Testis (tissue), 3 donors: ENCODE data around the gene SLC4A1AP. TPM values are rescaled to one million over a fixed set of nuclear protein-coding genes. Genes with fewer than 3 reads are reported as not detected.

Experiments
- DNase-seq: peaks from one replicate; pipeline ENCODE4 v3.0.0-alpha.2; 2019
- H3K27ac ChIP-seq, 2 donors: fragments of 200-600 bp; sonication (generic); one replicate each; pipeline ENCODE4 v1.5.1; 2019
- H3K27me3 ChIP-seq: fragments of 200-600 bp; sonication (generic); one replicate; pipeline ENCODE4 v1.5.1; 2019
- H3K36me3 ChIP-seq: fragments of 200-600 bp; sonication (generic); one replicate; pipeline ENCODE4 v1.5.1; 2017; ENCODE audit warnings: low read depth; ENCODE audit errors: missing control alignments
- H3K4me1 ChIP-seq: fragments of 200-600 bp; sonication (generic); one replicate; pipeline ENCODE4 v1.5.1; 2019
- H3K4me3 ChIP-seq, 2 donors: fragments of 200-600 bp; sonication (generic); one replicate each; pipeline ENCODE4 v1.5.1; 2017 to 2019
- H3K9me3 ChIP-seq: fragments of 200-600 bp; sonication (generic); one replicate; pipeline ENCODE4 v1.5.1; 2017
- POLR2A ChIP-seq: fragments of 450-650 bp; IDR thresholded peaks from one replicate; pipeline ENCODE4 v1.6.1; 2017; ENCODE audit warnings: antibody characterized with exemption, mild to moderate bottlenecking, moderate library complexity
- WGBS, 2 donors: methylation state at CpG; one replicate each; pipeline ENCODE4 v1.1.5; 2018; 5-methylcytosine and 5-hydroxymethylcytosine counted together
- intact Hi-C: fragments of 100-400 bp; cut with DNase I; formaldehyde crosslinking; loops from one replicate; pipeline ENCODE4 v1.15.1; 2023; ENCODE audit warnings: low total_unique reads
- polyA plus RNA-seq: library from polyadenylated mRNA; stranded (reverse); fragments of 350-450 nt; fragmentation: Illumina TruSeq; extraction: RNeasy Lipid Tissue Mini Kit (QIAGEN cat#74804); gene quantifications from one replicate; pipeline ENCODE4 v1.2.3, GENCODE V29; 2014; ENCODE audit warnings: low read depth, low replicate concordance; ENCODE audit not compliant: insufficient read depth
- total RNA-seq, 2 donors: library from RNA; depleted of rRNA; stranded (reverse); fragments of >200 nt; gene quantifications; one replicate each; pipeline ENCODE4 v1.2.3, GENCODE V29; 2016
- TF ChIP-seq, protein P1 (sequence below), 3 experiments: fragments of 450-650 bp in 2 of 3; fragments of 200-600 bp in 1 of 3; sonication (generic) in 1 of 3; IDR thresholded peaks; one replicate each; pipeline ENCODE4 v1.5.1; 2016 to 2019; ENCODE audit warnings: antibody characterized with exemption in 3 of 3, mild to moderate bottlenecking in 2 of 3, moderate library complexity in 1 of 3

SLC4A1AP gene
- total and polyA plus RNA-seq, 3 donors from 2014 or later = 55.3 to 60.5 (median 56.5) TPM

DNA sequence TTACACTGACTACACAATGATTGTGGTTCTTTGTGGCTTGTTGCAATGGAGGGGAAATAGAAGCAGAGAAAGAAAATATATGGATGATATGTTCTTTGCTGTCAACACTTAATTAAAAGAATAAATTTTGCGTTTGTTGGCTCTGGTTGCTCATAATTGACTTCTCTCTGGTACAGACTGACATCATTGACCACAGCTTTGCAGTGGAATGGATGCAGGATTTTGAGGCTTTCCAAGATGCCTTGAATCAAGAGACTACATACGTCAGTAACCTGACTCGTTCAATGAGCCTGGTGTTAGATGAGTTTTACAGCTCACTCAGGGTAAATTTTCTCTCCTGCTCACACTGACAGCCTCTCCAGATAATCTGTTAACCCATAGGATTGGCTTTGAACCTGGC lies 25.0 kb upstream of the SLC4A1AP start:
- DNase-seq = no peak
- Histone ChIP-seq H3K27ac (no peak overlapping the region), H3K4me1 (no peaks in the 10 kb centered on the region), H3K9me3 (no peaks in the 10 kb centered on the region), H3K27me3 (no peaks in the 10 kb centered on the region), H3K36me3 (no peaks in the 10 kb centered on the region), H3K4me3 (no peak overlapping the region)
- intact Hi-C loops = no loop called here
- WGBS, 2 donors = 55 to 57% methylated on average over 3 of the region's 3 CpGs
- TF ChIP-seq, protein P1, sequence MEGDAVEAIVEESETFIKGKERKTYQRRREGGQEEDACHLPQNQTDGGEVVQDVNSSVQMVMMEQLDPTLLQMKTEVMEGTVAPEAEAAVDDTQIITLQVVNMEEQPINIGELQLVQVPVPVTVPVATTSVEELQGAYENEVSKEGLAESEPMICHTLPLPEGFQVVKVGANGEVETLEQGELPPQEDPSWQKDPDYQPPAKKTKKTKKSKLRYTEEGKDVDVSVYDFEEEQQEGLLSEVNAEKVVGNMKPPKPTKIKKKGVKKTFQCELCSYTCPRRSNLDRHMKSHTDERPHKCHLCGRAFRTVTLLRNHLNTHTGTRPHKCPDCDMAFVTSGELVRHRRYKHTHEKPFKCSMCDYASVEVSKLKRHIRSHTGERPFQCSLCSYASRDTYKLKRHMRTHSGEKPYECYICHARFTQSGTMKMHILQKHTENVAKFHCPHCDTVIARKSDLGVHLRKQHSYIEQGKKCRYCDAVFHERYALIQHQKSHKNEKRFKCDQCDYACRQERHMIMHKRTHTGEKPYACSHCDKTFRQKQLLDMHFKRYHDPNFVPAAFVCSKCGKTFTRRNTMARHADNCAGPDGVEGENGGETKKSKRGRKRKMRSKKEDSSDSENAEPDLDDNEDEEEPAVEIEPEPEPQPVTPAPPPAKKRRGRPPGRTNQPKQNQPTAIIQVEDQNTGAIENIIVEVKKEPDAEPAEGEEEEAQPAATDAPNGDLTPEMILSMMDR (IDR thresholded peaks at IDR 0.05) = no peak
- TF ChIP-seq POLR2A = no peak

GRCh38 chr2:27640722-27641245 lies 22.9 kb upstream of the SLC4A1AP start:
- Histone ChIP-seq H3K9me3 (no peaks in the 10 kb centered on the region), H3K36me3 (no peaks in the 10 kb centered on the region), H3K27ac (no peak overlapping the region), H3K4me3 (no peak overlapping the region), H3K27me3 (no peaks in the 10 kb centered on the region), H3K4me1 (no peaks in the 10 kb centered on the region)
- DNase-seq = no peak
- WGBS, 2 donors = 70 to 80% methylated on average over 2 of the region's 2 CpGs
- no peak for TF ChIP-seq POLR2A
- TF ChIP-seq, protein P1 (IDR thresholded peaks at IDR 0.05) = no peak
- intact Hi-C loops = no loop called here

- no peaks in the 10 kb centered on the region for H3K36me3 ChIP-seq
- intact Hi-C loops = no loop called here
- H3K4me3 ChIP-seq = no peak overlapping the region
- H3K27ac ChIP-seq = no peak overlapping the region
- no peaks in the 10 kb centered on the region for H3K4me1 ChIP-seq
- TF ChIP-seq, protein P1 (IDR thresholded peaks at IDR 0.05) = no peak
- no peak for TF ChIP-seq POLR2A
- DNase-seq = no peak
- H3K27me3 ChIP-seq = no peaks in the 10 kb centered on the region
- no peaks in the 10 kb centered on the region for H3K9me3 ChIP-seq
These were observed 18.5 kb upstream of the SLC4A1AP start for GRCh38 chr2:27645197-27645596.

DNA sequence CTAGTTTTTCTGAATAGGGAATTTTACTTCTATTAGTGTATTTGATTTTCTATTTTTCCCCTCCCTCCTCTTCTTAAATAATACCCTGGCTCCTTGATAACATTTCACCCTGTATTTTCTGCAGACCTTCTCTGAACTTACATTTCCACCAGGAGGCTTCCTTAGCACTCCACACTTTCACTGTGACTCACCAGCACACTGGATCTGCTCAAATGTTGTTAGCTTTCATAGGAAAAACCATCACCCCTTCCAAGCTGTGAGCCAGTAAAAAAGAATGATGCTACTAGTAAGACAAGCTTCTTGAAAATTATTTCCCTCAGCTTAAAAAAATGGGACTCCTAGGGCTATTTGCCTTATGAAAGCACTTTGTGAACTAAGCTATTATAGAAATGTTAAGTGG lies 16.4 kb upstream of the SLC4A1AP start:
- intact Hi-C loops = no loop called here
- no peaks in the 10 kb centered on the region for H3K4me1 ChIP-seq
- no peak overlapping the region for H3K4me3 ChIP-seq
- TF ChIP-seq, protein P1 (IDR thresholded peaks at IDR 0.05) = no peak
- no peak for TF ChIP-seq POLR2A
- no peak overlapping the region for H3K27ac ChIP-seq
- no peaks in the 10 kb centered on the region for H3K36me3 ChIP-seq
- no peaks in the 10 kb centered on the region for H3K9me3 ChIP-seq
- DNase-seq = no peak
- H3K27me3 ChIP-seq = no peaks in the 10 kb centered on the region

- WGBS, 2 donors = 79 to 84% methylated on average over 4 of the region's 4 CpGs
- TF ChIP-seq, protein P1 (IDR thresholded peaks at IDR 0.05) = no peak
- no peak for TF ChIP-seq POLR2A
These were observed 16.0 kb upstream of the SLC4A1AP start for GRCh38 chr2:27647737-27648136.

More at GRCh38 chr2:27647737-27648136, 16.0 kb upstream of the SLC4A1AP start:
- Histone ChIP-seq H3K27ac (no peak overlapping the region), H3K9me3 (no peaks in the 10 kb centered on the region), H3K4me1 (no peaks in the 10 kb centered on the region), H3K4me3 (no peak overlapping the region), H3K36me3 (no peaks in the 10 kb centered on the region), H3K27me3 (no peaks in the 10 kb centered on the region)
- intact Hi-C loops = no loop called here
- DNase-seq = no peak
